Duodenal mucosa (tissue), 2 donors: Measurements from ENCODE around the gene BBS12.

Experiments
- H3K27ac ChIP-seq: one replicate; pipeline ENCODE4 v1.7.0; 2013; ENCODE audit warnings: low read depth, low read length
- H3K27me3 ChIP-seq, 2 donors: one replicate each; pipeline ENCODE4 v1.7.0; 2013; ENCODE audit warnings: low read length in 2 of 2, control low read depth in 1 of 2; ENCODE audit not compliant: insufficient read depth in 2 of 2, control insufficient read depth in 1 of 2
- H3K36me3 ChIP-seq, 2 donors: one replicate each; pipeline ENCODE4 v1.7.0; 2013; ENCODE audit warnings: low read length in 2 of 2, control low read depth in 1 of 2; ENCODE audit not compliant: insufficient read depth in 2 of 2, control insufficient read depth in 1 of 2
- H3K4me1 ChIP-seq, 2 donors: one replicate each; pipeline ENCODE4 v1.7.0; 2013; ENCODE audit warnings: low read length in 2 of 2, control low read depth in 1 of 2; ENCODE audit not compliant: insufficient read depth in 2 of 2, control insufficient read depth in 1 of 2
- H3K4me3 ChIP-seq, 2 donors: one replicate each; pipeline ENCODE4 v1.7.0; 2013; ENCODE audit warnings: low read length in 2 of 2, low read depth in 1 of 2
- H3K9ac ChIP-seq, 2 donors: one replicate each; pipeline ENCODE4 v1.7.0; 2013; ENCODE audit warnings: low read length in 2 of 2, low read depth in 1 of 2
- H3K9me3 ChIP-seq, 2 donors: one replicate each; pipeline ENCODE4 v1.7.0; 2013; ENCODE audit warnings: low read length in 2 of 2, control low read depth in 1 of 2; ENCODE audit not compliant: control insufficient read depth in 1 of 2

BBS12 gene

DNA sequence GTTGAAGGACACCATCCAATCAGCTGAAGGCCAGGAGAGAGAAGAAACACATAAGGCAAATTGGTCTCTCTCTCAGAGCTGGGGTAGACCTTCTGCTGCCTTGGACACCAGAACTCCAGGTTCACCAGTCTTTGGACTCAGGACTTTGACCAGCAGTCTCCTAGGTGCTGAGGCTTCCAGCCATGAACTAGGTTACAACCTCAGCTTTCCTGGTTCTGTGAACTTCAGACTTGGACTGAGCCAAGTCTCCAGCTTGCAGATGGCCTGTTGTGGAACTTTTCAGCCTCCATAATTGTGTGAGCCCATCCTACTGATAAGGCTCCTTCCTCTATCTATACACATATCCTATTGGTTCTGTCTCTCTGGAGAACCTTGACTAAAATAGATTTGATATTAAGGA lies 20.6 kb upstream of the BBS12 start:
- no peak overlapping the region for H3K9ac ChIP-seq
- H3K9me3 ChIP-seq, result no peaks in the 10 kb centered on the region
- no peaks in the 10 kb centered on the region for H3K36me3 ChIP-seq
- H3K27ac ChIP-seq, result no peak overlapping the region
- H3K4me1 ChIP-seq, result no peaks in the 10 kb centered on the region
- no peaks in the 10 kb centered on the region for H3K27me3 ChIP-seq
- no peak overlapping the region for H3K4me3 ChIP-seq

- H3K9ac ChIP-seq, result no peak overlapping the region
- H3K27ac ChIP-seq, result no peak overlapping the region
- no peaks in the 10 kb centered on the region for H3K27me3 ChIP-seq
- no peaks in the 10 kb centered on the region for H3K9me3 ChIP-seq
- no peaks in the 10 kb centered on the region for H3K4me1 ChIP-seq
- H3K36me3 ChIP-seq, result no peaks in the 10 kb centered on the region
- H3K4me3 ChIP-seq, result no peak overlapping the region
Measured at GRCh38 chr4:122712782-122713181, 19.7 kb upstream of the BBS12 start.

- H3K36me3 ChIP-seq, result no peaks in the 10 kb centered on the region
- H3K9ac ChIP-seq, result no peak overlapping the region
- H3K27ac ChIP-seq, result no peak overlapping the region
- no peaks in the 10 kb centered on the region for H3K27me3 ChIP-seq
- no peak overlapping the region for H3K4me3 ChIP-seq
- H3K9me3 ChIP-seq, result no peaks in the 10 kb centered on the region
- no peaks in the 10 kb centered on the region for H3K4me1 ChIP-seq
Measured at GRCh38 chr4:122715221-122715620, 17.3 kb upstream of the BBS12 start.

DNA sequence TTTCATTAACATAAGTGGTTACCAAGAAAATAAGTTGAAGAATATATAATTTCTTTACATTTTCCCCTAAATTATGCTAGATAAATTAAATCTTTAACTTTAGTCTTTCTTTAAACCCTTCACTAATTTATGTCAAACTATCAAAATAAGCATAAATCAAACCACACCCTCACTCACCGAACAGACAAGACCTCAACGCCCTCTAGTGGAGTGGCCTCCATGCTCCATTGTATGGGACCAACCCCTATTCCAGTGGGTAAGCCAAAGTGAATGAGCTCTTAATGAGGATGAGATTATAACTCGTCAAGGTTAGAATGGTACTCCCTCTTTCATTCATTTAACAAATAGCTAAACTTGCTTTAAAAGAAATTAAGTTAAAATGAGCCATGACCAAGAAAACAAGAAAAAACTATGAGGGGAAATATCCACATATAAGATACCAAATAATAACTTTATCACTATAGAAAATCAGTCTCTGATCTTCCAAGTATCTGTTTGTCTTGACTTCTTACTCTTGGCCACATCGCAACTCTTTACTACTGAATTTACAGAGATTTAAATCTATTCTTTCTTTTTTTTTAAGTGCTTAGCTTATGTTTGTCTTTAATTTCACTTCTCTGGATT lies 15.6 kb upstream of the BBS12 start:
- Histone ChIP-seq H3K27ac (no peak overlapping the region), H3K27me3 (no peaks in the 10 kb centered on the region), H3K4me1 (no peaks in the 10 kb centered on the region), H3K36me3 (no peaks in the 10 kb centered on the region), H3K9ac (no peak overlapping the region), H3K4me3 (no peak overlapping the region), H3K9me3 (no peaks in the 10 kb centered on the region)

DNA sequence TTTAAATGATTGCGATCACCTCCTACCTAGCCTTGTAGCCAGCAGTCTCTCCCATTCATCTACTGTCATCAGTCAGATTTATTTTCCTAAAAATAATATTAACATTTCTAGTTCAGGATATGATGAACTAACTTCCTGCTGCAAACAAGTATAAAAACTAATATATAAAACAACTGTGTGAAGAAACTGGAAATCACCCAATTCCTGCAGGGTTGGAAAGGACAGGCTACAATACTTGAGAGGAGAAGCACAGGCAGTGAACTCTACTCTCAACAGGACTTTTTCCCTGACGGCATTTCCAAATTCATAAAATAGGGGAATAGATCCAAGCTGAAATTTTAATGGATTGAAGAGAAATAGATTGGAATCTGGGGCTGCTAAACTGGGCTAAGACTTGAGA lies 14.2 kb upstream of the BBS12 start:
- Histone ChIP-seq H3K27me3 (no peaks in the 10 kb centered on the region), H3K4me1 (no peaks in the 10 kb centered on the region), H3K27ac (no peak overlapping the region), H3K9me3 (no peaks in the 10 kb centered on the region), H3K36me3 (no peaks in the 10 kb centered on the region), H3K4me3 (no peak overlapping the region), H3K9ac (no peak overlapping the region)

- no peaks in the 10 kb centered on the region for H3K9me3 ChIP-seq
- H3K36me3 ChIP-seq, result no peaks in the 10 kb centered on the region
- no peaks in the 10 kb centered on the region for H3K4me1 ChIP-seq
- H3K9ac ChIP-seq, result no peak overlapping the region
- no peak overlapping the region for H3K4me3 ChIP-seq
- H3K27me3 ChIP-seq, result no peaks in the 10 kb centered on the region
- H3K27ac ChIP-seq, result no peak overlapping the region
Measured at GRCh38 chr4:122722256-122722655, 10.2 kb upstream of the BBS12 start.

GRCh38 chr4:122728856-122729255 lies 3.6 kb upstream of the BBS12 start:
- H3K27me3 ChIP-seq, result no peaks in the 10 kb centered on the region
- no peaks in the 10 kb centered on the region for H3K9me3 ChIP-seq
- no peak overlapping the region for H3K9ac ChIP-seq
- H3K4me1 ChIP-seq, result peaks cover 6 to 8% of the 10 kb centered on the region in 2 donors
- H3K4me3 ChIP-seq, result no peak overlapping the region
- no peak overlapping the region for H3K27ac ChIP-seq
- no peaks in the 10 kb centered on the region for H3K36me3 ChIP-seq

- Histone ChIP-seq H3K27me3 (no peaks in the 10 kb centered on the region), H3K9ac (peak overlapping the region; percentile 53 to 59), H3K9me3 (no peaks in the 10 kb centered on the region), H3K4me1 (peaks cover 8 to 9% of the 10 kb centered on the region in 2 donors), H3K36me3 (no peaks in the 10 kb centered on the region), H3K27ac (no peak overlapping the region), H3K4me3 (no peak overlapping the region)
Measured at GRCh38 chr4:122731676-122732075, 828 bp upstream of the BBS12 start.

DNA sequence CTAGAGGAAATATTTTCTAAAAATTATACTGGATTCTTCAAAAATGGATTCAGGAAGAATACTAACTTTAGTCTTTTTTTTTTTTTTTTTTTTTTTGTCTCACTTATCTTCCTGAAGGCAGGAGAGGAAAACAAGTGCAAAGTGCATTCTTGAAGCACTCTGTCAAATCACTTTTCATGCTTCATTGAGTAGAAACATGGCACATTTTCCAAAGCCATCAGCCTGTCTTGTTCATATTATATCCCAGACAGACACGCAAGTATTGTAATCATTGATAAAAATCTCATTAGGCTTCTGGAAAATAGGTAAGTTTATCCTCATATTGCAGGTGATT lies 1.2 kb downstream of the BBS12 start:
- Histone ChIP-seq H3K9ac (peak overlapping the region; percentile 63 to 90), H3K4me3 (peak overlapping the region; percentile 91 to 94), H3K27me3 (no peaks in the 10 kb centered on the region), H3K36me3 (no peaks in the 10 kb centered on the region), H3K4me1 (peaks cover 8 to 9% of the 10 kb centered on the region in 2 donors), H3K9me3 (no peaks in the 10 kb centered on the region), H3K27ac (no peak overlapping the region)

- Histone ChIP-seq H3K4me1 (peaks cover 12 to 17% of the 10 kb centered on the region in 2 donors), H3K27ac (no peak overlapping the region), H3K27me3 (no peaks in the 10 kb centered on the region), H3K9me3 (no peaks in the 10 kb centered on the region), H3K4me3 (no peak overlapping the region), H3K36me3 (peaks cover 0 to 4% of the 10 kb centered on the region in 2 donors), H3K9ac (no peak overlapping the region)
Measured at GRCh38 chr4:122739174-122739573, 6.7 kb downstream of the BBS12 start.
